GM18507 (cell line): Measurements from ENCODE around the gene ZNF331.

Experiments used
- DNase-seq: peaks from one replicate; pipeline ENCODE4 v3.0.0; 2011; ENCODE audit warnings: low read depth; ENCODE audit not compliant: insufficient read length; ENCODE audit errors: extremely low spot score
- FAIRE-seq: peaks from 2 replicates; lab custom pipeline; 2011; peaks lifted over from hg19 to GRCh38; lab: Jason Lieb, UNC

The ZNF331 gene

GRCh38 chr19:53553865-53554791 lies 16.2 kb downstream of the ZNF331 start:
- DNase-seq, result peak; percentile 49

GRCh38 chr19:53554804-53555203 lies 16.9 kb downstream of the ZNF331 start:
- DNase-seq (no peak), FAIRE-seq (no peak)

More at GRCh38 chr19:53553865-53554791, 16.2 kb downstream of the ZNF331 start:
- peak; percentile 78 for FAIRE-seq

- DNase-seq, result no peak
Measured at GRCh38 chr19:53555352-53555751, 17.4 kb downstream of the ZNF331 start.

GRCh38 chr19:53571339-53571738 lies 33.4 kb downstream of the ZNF331 start:
- FAIRE-seq, result no peak

More at GRCh38 chr19:53555352-53555751, 17.4 kb downstream of the ZNF331 start:
- no peak for FAIRE-seq

GRCh38 chr19:53576941-53577653 lies 39.2 kb downstream of the ZNF331 start:
- DNase-seq (no peak), FAIRE-seq (no peak)

More at GRCh38 chr19:53571339-53571738, 33.4 kb downstream of the ZNF331 start:
- DNase-seq, result no peak

- no peak for DNase-seq
- no peak for FAIRE-seq
Measured at GRCh38 chr19:53577968-53578367, 40.0 kb downstream of the ZNF331 start.

- FAIRE-seq (no peak), DNase-seq (no peak)
Measured at GRCh38 chr19:53579518-53579917, 41.6 kb downstream of the ZNF331 start.

GRCh38 chr19:53580871-53581835 lies 43.2 kb downstream of the ZNF331 start:
- DNase-seq (no peak), FAIRE-seq (no peak)

- FAIRE-seq (no peak), DNase-seq (no peak)
Measured at GRCh38 chr19:53581871-53582279, 43.9 kb downstream of the ZNF331 start.

- no peak for DNase-seq
- FAIRE-seq, result no peak
Measured at GRCh38 chr19:53583181-53583580, 45.2 kb downstream of the ZNF331 start.

- FAIRE-seq (no peak), DNase-seq (no peak)
Measured at GRCh38 chr19:53586277-53586691, 48.3 kb downstream of the ZNF331 start.

GRCh38 chr19:53594811-53595509 lies 57.0 kb downstream of the ZNF331 start:
- no peak for FAIRE-seq
- DNase-seq, result no peak

- FAIRE-seq, result no peak
- DNase-seq, result no peak
Measured at GRCh38 chr19:53595510-53595867, 57.5 kb downstream of the ZNF331 start.

GRCh38 chr19:53596056-53596455 lies 58.1 kb downstream of the ZNF331 start:
- DNase-seq (no peak), FAIRE-seq (no peak)

- DNase-seq (no peak), FAIRE-seq (no peak)
Measured at GRCh38 chr19:53597023-53597422, 59.1 kb downstream of the ZNF331 start.

- DNase-seq (no peak), FAIRE-seq (no peak)
Measured at GRCh38 chr19:53598361-53598760, 60.4 kb downstream of the ZNF331 start.

GRCh38 chr19:53600217-53600616 lies 62.3 kb downstream of the ZNF331 start:
- DNase-seq (no peak), FAIRE-seq (no peak)

- DNase-seq, result no peak
- FAIRE-seq, result no peak
Measured at GRCh38 chr19:53606031-53606430, 68.1 kb downstream of the ZNF331 start.

- FAIRE-seq, result no peak
- DNase-seq, result no peak
Measured at GRCh38 chr19:53608381-53608780, 70.4 kb downstream of the ZNF331 start.
